NCI-H1694 treated with DMSO at 0.1 percent for 48 hours (cell line): ENCODE results near the gene PSMD14.
"Not testable (repeated sequence)": the region's sequence is repeated elsewhere in the genome, so short reads cannot be mapped to it uniquely, and the experiment has no call there.

ENCODE experiments used
- DNase-seq: peaks from one replicate; lab custom pipeline; 2025; lab: John Stamatoyannopoulos, UW

The PSMD14 gene

DNA sequence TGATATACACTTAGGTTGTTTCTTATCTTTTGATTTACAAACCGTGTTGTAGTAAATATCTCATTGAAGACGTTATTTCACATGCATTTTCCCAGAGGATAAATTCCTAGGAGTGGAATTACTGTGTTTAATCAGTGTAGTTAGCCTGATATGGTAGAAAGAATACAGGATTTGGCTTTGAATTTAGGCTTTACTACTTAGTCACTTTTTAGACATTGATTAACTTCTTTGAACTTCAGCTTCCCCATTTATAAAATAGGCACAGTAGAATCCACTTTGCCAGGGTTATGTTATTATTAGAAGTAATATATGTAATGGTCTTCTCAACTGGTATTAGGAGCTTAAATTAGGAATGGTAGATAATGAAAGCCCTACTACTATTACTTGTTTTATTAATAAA, 27.4 kb downstream of the PSMD14 start:
- DNase-seq, result no peak

DNA sequence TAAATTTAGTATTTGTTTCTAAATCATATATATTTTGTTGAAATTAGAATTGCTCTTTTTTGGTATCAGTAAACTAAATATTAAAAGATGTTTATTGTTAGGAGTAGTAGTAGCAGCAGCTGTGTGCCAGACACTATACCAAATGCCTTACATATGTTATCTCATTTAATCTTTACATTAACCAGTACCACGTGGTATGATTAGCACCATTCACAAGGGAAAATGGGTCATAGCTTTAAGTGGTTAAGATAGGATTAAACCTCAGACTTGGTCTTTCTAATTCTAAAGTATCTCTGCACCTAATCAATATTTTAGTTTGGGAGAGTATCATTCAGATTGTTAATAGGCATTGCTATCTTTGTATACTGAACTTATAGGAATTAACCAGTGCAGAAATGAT, 29.0 kb downstream of the PSMD14 start:
- DNase-seq, result no peak

DNA sequence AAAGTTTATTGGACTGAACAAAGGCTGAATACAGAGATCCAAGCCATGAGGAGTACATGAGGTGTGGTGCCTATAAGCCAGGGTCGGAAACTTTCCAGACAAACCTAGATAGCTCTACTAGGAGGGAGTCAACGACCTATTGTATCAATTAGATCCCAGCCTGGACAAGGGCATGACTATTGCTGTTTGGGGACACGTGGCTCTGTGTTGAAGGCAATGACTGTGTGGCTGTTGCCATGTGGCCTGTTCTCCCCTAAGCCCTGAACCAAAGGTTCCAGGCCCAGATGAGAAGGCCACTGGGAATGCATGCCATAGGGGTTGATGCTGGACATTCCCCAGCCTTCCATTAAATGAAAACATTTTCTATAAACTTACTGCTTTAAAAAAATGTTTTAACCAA, 31.3 kb downstream of the PSMD14 start:
- DNase-seq, result not testable (repeated sequence)

DNA sequence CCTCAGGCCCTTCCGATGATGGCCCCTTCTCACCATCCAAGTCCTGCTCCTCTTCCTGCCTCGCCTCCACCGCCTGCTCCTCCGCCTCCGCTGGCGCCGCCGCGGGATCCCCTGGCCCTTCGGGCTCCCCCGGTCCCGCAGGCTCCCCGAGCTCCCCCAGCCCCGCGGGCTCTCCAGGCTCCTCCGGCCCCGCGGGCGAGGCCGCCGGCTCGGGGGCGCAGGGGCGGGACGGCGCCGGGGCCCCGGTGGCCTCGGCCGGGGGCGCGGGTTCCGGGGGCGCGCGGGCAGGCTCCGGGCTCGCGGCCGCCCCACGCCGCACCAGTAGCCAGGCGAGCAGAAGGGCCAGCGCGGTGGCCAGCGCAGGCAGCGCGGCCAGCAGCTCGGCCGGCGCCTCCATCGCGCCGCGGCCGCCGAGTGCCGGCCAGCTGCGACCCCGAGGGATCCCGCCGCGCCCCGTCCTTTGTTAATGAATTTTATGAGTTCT, 32.7 kb downstream of the PSMD14 start:
- not testable (repeated sequence) for DNase-seq

DNA sequence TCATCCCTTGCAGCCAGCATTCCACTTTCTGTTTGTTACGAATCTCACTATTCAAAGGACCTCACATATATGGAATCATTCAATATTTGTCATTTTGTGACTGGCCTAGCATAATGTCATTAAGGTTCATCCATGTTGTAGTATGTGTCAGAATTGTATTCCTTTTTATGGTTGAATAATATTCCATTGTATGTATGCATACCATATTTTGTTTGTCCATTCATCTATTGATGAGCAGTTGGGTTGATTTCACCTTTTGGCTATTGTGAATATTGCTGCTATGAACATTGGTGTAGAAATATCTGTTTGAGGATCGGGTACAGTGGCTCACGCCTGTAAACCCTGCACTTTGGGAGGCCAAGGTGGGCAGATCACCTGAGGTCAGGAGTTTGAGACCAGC, 35.0 kb downstream of the PSMD14 start:
- DNase-seq, result no peak

DNA sequence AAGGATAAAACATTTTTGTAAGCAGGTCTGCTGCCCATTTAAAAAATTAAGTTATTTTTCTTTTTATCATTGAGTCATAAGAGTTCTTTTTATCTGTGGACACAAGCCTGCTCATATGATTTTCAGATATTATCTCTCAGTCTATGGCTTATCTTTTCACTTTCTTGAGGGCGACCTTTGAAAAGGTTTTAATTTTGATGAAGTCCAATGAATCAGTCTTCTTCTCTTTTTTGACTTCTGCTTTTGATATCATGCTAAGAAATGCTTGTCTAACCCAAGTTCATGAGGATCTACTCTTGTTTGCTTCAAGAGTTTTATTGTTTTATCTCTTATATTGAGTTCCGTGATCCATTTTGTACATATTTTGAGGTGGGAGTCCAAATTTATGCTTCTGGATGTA, 36.5 kb downstream of the PSMD14 start:
- DNase-seq, result no peak

DNA sequence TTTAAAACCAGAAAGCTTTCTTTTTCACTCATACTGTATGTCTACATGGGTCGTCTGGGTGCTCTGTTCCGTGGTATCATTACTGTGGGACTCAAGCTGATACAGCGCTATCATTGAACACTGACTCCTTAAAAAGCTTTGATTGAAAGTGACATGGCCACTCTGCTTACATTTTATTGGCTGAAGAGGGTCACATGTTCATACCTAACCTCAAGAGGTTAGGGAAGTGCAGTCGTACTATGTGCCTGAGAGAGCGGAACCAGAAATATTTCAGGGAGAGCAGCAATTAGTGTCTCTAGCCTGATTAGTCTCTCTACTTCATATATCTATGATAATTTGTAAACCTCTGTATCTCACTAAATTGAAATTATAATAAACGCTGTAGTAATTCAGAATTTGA, 43.5 kb downstream of the PSMD14 start:
- DNase-seq, result no peak

DNA sequence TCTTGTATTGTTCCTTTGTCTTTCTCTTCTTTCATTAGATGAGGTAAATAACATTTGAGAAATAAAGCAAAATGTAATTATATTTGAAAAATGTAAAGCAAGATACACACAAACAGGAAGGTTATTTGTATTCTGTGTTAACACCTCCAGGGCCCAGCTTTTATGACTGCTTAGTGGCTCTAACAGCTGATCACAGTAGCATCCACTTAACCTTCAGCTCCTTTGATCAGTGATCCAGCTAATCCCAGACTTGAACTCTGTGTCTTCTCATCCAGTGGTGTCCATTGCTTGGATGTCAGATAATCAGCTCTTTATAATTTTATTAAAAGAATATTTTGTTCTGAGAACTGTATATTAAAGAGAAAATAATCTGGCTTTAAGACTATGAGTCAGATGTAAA, 44.5 kb downstream of the PSMD14 start:
- DNase-seq, result no peak

DNA sequence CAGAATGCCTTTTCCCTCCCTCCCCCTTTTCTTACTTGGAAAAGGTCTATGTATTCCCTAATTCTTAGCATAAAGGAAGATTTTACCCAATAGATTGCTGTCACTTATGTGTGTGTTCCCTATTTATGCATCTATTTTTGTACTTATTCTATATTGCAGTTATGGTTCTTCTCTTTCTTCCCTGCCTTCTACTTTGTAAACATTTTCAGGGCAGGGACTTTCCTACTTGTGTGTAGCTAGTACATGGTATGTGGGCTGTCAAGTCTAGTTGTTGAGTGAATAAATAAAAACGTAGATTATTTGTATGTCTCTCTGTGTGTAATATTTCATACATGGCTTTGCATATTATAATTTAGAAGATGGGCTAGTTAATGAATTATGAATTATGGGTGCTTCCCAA, 45.3 kb downstream of the PSMD14 start:
- no peak for DNase-seq

DNA sequence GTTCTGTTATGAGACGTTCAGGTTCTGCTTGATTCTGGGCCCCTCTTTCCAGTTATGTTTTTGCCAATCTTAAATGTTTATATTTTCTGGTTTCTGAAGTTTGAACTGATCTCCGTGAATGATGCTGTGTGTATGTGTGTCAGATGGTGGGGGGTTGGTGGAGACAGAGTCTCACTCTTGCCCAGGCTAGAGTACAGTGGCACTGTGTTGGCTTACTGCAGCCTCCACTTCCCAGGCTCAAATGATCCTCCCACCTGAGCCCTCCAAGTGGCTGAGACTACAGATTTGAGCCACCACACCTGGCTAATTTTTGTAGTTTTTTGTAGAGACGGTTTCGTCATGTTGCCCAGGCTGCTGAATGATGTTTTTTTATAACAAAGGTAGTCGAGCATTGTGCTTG, 45.9 kb downstream of the PSMD14 start:
- DNase-seq, result no peak

DNA sequence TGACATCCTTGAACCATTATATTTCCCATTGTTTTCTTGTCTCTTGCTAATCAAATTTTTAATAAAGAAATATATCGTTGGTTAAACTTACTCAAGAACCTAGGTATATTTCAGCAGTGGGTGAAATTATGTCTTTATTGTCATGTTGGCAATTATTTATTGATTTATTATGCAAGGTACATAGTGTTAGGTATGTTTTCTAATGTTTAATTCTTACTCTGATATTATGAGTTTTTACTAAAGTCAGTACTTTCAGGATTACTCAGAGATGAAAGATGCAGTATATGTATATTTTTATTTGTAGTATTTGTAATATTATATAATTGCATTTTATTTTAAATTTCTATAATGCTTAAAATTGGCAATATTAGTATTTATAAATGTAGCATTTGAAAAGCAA, 46.9 kb downstream of the PSMD14 start:
- DNase-seq, result no peak

DNA sequence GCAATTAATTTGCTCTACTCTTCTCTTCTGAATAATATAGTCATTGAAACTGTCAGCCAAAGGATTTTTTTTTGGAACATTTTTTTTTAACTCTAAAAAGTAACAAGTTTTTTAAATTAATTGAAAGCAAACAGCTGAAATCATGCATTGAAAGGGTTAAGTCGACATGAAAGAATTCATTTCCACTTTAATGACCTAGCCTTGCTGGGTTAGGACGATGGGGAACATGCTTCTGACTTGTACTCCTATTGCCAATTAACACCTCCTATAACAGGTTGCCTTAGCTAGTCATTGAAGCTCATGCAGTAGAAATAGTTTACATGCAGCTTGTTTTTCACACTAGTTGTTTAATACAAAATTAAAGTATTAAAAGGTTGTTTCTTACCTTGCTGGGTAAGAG, 47.8 kb downstream of the PSMD14 start:
- no peak for DNase-seq

DNA sequence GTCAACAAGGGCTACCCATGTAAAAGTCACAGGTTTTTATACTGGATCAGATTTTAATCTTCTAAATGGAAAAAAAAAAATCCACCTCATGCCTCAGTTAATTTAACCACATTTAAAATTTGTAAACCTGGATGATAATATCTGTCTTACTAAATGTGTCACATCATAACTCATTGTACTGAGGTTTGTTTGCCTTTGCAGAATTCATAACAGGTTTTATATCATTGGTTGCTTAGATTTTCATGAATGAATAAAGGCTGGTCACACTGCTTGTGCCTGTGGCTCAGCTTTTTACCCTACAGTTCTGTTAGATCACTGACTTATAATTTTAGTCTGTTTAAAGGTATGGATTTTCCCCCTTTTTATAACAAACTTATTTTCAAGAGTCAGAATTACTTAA, 48.9 kb downstream of the PSMD14 start:
- DNase-seq, result no peak

DNA sequence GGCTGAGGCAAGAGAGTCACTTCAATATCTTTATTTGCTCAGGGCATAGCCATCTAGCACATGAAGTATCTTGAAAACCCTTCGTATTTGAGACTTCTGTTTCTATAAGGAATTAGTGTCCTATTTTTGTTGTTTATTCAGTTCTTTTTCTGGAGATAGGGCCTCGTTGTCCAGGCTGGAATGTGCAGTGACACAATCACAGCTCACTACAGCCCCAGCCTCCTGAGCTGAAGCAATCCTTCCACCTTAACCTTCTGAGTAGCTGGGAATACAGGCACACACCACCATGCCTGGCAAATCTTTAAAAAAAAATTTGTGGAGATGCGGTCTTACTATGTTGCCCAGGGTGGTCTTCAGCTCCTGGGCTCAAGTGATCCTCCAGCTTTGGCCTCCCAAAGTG, 50.6 kb downstream of the PSMD14 start:
- DNase-seq, result no peak

DNA sequence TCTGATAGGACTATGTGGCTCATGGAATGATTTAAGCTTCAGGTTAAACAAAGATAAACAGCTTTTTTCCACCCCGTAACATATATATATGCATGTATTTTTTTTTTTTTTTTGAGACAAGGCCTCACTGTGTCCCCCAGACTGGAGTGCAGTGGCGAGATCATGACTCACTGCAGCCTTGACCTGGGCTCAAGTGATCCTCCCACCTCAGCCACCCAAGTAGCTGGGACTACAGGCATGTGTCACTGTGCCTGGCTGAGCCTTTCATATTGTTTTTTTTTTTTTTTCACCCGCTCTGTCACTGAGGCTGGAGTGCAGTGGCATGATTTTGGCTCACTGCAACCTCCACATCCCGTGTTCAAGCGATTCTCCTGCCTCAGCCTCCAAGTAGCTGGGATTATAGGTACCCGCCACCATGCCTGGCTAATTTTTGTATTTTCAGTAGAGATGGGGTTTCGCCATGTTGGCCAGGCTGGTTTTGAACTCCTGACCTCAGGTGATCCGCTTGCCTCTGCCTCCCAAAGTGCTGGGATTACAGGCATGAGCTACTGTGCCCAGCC, 52.0 kb downstream of the PSMD14 start:
- not testable (repeated sequence) for DNase-seq

DNA sequence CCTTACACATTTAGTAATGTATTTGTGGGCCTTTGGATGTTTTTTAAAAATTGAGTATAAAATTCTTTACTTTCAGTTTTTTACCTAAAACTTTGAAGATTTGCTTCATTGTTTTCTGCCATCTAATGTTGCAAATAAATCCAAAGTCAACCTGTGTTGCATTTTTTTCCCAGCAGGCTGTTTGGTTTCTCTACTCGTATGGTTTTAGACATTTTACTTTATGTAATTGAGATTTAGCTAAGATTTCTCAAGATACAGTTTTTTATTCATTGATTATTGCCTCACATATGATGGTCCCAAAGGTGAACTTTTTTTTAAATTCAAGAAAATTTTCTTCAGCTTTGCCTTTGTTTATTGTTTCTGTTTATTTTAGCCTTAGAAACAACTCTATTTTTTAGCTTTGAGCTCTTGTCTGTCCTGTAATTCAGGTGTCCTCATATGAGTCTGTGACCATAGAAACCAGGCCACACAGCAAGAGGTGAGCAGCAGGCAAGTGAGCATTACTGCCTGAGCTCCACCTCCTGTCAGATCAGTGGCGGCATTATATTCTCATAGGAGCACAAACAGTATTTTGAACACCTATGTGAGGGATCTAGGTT, 54.4 kb downstream of the PSMD14 start:
- no peak for DNase-seq

DNA sequence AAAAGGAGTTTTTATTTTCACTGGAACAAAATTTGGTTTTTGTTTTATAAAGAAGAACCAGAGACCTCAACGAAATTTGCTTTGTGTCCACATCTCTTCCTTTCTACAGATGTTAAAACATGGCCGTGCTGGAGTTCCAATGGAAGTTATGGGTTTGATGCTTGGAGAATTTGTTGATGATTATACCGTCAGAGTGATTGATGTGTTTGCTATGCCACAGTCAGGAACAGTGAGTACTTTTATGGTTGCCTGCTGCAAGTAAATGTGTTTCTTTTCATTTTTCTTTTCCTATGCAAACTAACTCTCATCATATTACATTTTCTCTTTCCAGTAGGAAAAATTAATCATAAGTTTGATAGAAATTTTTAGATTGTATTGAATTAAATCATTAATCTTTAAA, 59.5 kb downstream of the PSMD14 start:
- no peak for DNase-seq

DNA sequence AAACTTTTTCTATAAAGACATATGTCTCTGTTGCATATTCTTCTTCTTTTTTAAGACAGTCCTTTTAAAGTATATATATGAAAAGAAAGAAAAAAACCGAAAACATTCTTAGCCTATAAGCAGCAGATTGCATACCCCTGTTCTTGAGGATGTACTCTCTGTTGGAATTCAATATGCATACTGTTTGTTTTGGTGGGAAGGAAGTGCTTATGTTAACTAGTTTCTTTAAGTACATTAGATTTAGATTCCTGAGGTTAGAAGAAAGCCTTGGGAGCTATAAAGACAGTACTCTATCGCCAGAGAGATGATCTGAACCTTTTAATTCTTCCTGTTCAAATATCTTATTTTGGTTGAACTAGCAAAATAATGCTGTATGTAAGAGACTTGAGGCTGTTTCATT, 61.1 kb downstream of the PSMD14 start:
- no peak for DNase-seq

DNA sequence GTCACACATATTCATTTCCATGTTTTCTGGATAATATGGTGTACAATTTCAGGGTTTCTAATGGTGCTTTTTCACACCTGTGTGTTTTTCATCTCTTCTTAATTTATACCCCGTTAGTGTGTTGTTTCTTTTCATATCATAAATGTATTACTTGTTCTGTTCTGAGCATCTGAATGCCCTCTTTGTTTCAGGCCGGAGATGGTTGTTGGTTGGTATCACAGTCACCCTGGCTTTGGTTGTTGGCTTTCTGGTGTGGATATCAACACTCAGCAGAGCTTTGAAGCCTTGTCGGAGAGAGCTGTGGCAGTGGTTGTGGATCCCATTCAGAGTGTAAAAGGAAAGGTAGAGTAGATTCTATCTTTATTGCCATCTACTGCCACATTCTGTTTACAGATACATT, 62.8 kb downstream of the PSMD14 start:
- DNase-seq, result no peak

DNA sequence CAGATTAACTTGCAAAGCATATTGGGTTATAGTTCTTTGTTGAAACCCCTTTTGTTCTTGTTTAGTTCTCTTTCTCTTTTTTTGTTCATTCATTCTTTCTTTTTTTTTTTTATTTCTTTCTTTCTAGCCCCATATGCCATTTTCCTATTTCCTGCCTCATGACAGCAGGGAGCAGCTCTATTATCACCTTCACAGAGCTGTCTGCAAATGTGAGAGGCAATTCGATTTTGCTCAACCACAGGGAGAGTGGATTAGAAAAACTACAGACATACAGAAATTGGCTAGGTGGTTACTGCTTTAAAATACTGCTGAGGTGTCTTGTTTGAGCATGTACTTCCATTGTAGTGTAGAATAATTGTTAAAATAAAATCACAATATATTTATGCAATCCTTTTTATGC, 63.6 kb downstream of the PSMD14 start:
- no peak for DNase-seq

DNA sequence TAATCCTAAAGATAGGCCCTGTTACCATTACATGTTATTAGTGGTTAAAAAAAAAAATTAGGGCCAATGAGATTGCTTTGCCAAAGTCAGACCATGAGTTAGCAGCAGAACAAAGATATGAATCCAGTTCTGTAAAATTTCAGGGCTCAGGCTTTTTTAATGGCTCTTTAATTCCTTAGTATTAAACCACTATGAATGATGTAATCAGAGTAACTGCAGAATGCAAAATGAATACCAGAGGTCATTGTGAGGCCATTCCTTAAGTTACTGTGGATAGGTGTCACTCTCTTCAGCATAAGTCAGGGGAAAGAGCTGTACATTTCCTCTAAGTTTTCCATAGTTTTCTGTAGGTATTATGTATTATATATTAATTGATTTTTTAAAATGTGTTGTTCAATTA, 65.7 kb downstream of the PSMD14 start:
- no peak for DNase-seq

DNA sequence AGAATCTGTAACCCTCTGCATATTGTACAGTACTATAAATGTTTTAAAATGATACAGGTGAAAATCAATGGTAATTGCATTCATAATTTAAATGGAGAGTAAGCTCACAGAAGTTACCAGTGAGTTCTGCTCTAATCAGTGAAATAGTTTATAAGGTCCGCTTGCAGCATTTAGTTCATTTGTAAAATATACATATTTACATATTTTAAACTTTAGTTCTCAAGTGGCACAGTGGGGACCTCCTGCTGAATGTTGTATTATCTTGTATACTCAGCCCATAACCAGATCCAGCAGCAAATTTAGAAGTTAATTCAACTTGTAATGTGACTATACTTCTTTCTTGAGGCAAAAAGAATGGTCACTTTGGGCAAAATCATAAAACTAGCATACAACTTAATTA, 66.2 kb downstream of the PSMD14 start:
- DNase-seq, result no peak

DNA sequence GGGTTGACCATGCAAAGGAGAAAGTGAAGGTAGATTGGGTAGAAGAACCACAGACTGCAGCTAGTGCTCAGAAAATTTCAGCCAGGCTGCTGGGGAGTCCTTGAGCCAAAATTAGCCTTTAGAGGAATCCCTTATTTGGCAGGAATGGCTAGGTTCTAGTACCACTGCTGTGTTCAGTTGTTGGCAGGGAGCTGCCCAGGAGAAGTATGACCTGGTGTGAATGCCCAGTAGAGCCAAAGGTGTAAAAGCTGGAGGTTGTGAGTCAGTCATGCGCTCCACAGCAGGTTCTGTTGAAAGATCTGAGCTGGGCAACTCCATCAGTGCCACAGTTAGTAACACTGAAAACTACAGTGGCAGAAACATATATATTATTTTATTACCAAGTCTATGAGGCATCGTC, 71.5 kb downstream of the PSMD14 start:
- DNase-seq, result no peak

DNA sequence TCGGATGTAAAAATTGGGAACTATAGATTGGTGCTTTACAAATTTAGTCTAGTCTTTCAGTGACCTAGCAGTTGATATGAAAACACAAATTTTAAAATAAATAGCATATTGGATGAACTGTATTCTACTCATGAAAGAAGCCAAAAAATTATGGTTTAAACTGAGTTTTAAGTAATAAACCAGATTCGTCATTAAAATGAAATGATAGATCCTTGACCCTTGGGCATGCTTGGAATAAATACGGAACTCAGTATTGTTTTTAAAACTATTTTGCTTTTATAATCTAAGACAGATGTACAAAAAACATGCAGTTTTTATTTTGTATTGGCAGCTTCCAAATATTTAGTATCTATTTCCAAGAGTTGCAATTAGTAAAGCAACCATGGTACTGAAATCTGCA, 73.3 kb downstream of the PSMD14 start:
- DNase-seq, result no peak
